Stomach (tissue), 9 donors: ENCODE results near the gene FEM1C. TPM values are rescaled to one million over a fixed set of nuclear protein-coding genes. Genes with fewer than 3 reads are reported as not detected.
"Not testable (repeated sequence)": the region's sequence is repeated elsewhere in the genome, so short reads cannot be mapped to it uniquely, and the experiment has no call there.

Experiments
- DNase-seq, 2 donors: peaks; one replicate each; pipeline versions ENCODE4 v3.0.0 to v3.0.0-alpha.2; 2013 to 2019
- H3K27ac ChIP-seq, 5 donors: fragments of 200-600 bp in 4 of 5; sonication (generic) in 4 of 5; one replicate each; pipeline ENCODE4 v1.5.1; 2013 to 2019; ENCODE audit warnings: mild to moderate bottlenecking in 1 of 5, moderate library complexity in 1 of 5
- H3K27me3 ChIP-seq, 3 donors: fragments of 200-600 bp; sonication (generic); one replicate each; pipeline ENCODE4 v1.5.1; 2017 to 2019; ENCODE audit warnings: mixed run types in 1 of 3
- H3K36me3 ChIP-seq, 4 donors: fragments of 200-600 bp; sonication (generic); 1 replicate in 3 of 4; 2 replicates in 1 of 4; pipeline ENCODE4 v1.5.1; 2016 to 2019
- H3K4me1 ChIP-seq, 4 donors: fragments of 200-600 bp; sonication (generic); one replicate each; pipeline ENCODE4 v1.5.1; 2016 to 2019
- H3K4me3 ChIP-seq, 4 donors: fragments of 200-600 bp; sonication (generic) in 3 of 4; one replicate each; pipeline ENCODE4 v1.5.1; 2016 to 2019; ENCODE audit warnings: mild to moderate bottlenecking in 1 of 4
- H3K9me3 ChIP-seq, 4 donors: fragments of 200-600 bp; sonication (generic); one replicate each; pipeline ENCODE4 v1.5.1; 2016 to 2019
- EP300 ChIP-seq: sonication (generic); formaldehyde crosslinking; IDR thresholded peaks from one replicate; pipeline ENCODE4 v1.6.1; 2017; ENCODE audit warnings: antibody characterized with exemption
- POLR2A ChIP-seq, 4 donors: fragments of 450-650 bp; IDR thresholded peaks; one replicate each; pipeline ENCODE4 v1.6.1; 2016; ENCODE audit warnings: antibody characterized with exemption in 4 of 4, control low read depth in 2 of 4, mild to moderate bottlenecking in 1 of 4, moderate library complexity in 1 of 4
- POLR2AphosphoS5 ChIP-seq, 3 donors: sonication (generic); formaldehyde crosslinking; IDR thresholded peaks; one replicate each; pipeline ENCODE4 v1.6.1; 2016; ENCODE audit warnings: antibody characterized with exemption in 3 of 3
- WGBS, 5 donors: extraction: QIAGEN DNeasy Blood & Tissue Kit in 3 of 5; methylation state at CpG; one replicate each; pipeline versions ENCODE4 v1.1.5 to v1.1.7; 2013 to 2018; 5-methylcytosine and 5-hydroxymethylcytosine counted together
- intact Hi-C: fragments of 100-400 bp; cut with DNase I; formaldehyde crosslinking; loops from one replicate; pipeline ENCODE4 v1.15.1; 2023; ENCODE audit warnings: low total_unique reads
- polyA plus RNA-seq, 3 donors: library from polyadenylated mRNA; stranded (reverse); fragments of 200-250 nt; gene quantifications; one replicate each; pipeline ENCODE4 v1.2.3, GENCODE V29; 2013
- total RNA-seq, 5 donors: library from RNA; depleted of rRNA; stranded (reverse); fragments of >200 nt; gene quantifications; one replicate each; pipeline versions ENCODE4 v1.1.0 to v1.2.3, GENCODE V29; 2014 to 2016
- TF ChIP-seq, protein P1 (sequence below), 7 experiments: fragments of 450-650 bp in 4 of 7; fragments of 200-600 bp in 3 of 7; sonication (generic) in 3 of 7; IDR thresholded peaks; one replicate each; pipeline ENCODE4 v1.5.1; 2016 to 2019; ENCODE audit warnings: antibody characterized with exemption in 7 of 7, control low read depth in 2 of 7, mild to moderate bottlenecking in 1 of 7
- donor health status: healthy with polysubstance abuse.
- donor health status: Bipolar disorder and iron deficiency.
- donor health status: healthy.

FEM1C gene
- total and polyA plus RNA-seq, 8 donors: 5.9 to 55.6 (median 21.7) TPM

DNA sequence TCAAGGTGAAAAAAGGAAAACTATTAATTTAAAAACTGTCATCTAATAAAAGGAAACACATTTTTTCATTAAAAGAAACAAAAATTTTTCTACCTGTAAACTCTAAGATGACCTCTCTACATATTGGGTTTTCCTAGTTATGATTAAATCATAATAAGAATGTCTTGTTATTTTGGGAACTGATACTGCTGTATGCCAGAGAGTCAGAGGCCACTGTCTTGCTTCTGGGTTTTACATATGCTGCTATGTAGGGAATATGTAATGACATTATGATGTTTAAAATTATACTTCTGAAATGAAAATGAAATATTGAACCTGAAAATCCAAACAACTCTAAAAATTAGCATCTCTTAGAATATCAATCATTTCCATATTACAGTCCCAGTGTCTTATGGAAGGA, 63.7 kb downstream of the FEM1C start:
- Histone ChIP-seq H3K9me3 (no peaks in the 10 kb centered on the region), H3K4me1 (no peaks in the 10 kb centered on the region)
- intact Hi-C loops: no loop called here

DNA sequence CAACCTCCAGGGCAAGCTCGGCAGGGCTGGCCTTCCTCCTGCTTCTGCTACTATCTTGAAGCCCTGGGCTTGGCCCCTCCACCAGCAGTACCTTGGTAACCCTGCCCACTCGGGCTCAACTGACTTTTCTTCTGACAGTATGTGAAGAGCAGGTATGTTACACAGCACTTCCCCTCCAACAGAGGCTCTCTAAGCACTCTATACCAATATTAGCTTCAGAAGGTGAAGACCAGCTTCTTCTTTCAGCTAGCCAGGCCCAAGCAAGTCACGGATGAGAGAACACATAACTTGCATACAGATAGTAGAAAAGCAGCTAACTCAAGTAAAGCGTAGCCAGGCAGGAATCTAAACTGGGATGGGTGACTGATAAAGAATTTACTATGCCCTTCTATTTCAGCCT, 64.3 kb downstream of the FEM1C start:
- intact Hi-C loops: no loop called here
- no peak for DNase-seq
- no peak overlapping the region for H3K27ac ChIP-seq
- TF ChIP-seq, protein P1, sequence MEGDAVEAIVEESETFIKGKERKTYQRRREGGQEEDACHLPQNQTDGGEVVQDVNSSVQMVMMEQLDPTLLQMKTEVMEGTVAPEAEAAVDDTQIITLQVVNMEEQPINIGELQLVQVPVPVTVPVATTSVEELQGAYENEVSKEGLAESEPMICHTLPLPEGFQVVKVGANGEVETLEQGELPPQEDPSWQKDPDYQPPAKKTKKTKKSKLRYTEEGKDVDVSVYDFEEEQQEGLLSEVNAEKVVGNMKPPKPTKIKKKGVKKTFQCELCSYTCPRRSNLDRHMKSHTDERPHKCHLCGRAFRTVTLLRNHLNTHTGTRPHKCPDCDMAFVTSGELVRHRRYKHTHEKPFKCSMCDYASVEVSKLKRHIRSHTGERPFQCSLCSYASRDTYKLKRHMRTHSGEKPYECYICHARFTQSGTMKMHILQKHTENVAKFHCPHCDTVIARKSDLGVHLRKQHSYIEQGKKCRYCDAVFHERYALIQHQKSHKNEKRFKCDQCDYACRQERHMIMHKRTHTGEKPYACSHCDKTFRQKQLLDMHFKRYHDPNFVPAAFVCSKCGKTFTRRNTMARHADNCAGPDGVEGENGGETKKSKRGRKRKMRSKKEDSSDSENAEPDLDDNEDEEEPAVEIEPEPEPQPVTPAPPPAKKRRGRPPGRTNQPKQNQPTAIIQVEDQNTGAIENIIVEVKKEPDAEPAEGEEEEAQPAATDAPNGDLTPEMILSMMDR (IDR thresholded peaks at IDR 0.05): no peak
- TF ChIP-seq POLR2AphosphoS5 (IDR thresholded peaks at IDR 0.05): no peak
- no peak for TF ChIP-seq EP300
- no peak for TF ChIP-seq POLR2A (IDR thresholded peaks at IDR 0.05)
- H3K27me3 ChIP-seq: no peaks in the 10 kb centered on the region
- no peak overlapping the region for H3K4me3 ChIP-seq
- no peaks in the 10 kb centered on the region for H3K4me1 ChIP-seq
- 76 to 84% (median 80%) methylated on average over 4 of the region's 4 CpGs for WGBS, 5 donors
- H3K9me3 ChIP-seq: no peaks in the 10 kb centered on the region
- H3K36me3 ChIP-seq: no peaks in the 10 kb centered on the region

More for the DNA sequence above, 63.7 kb downstream of the FEM1C start:
- Histone ChIP-seq H3K27ac (no peak overlapping the region), H3K4me3 (no peak overlapping the region), H3K27me3 (no peaks in the 10 kb centered on the region), H3K36me3 (no peaks in the 10 kb centered on the region)
- TF ChIP-seq EP300 (no peak), POLR2A (IDR thresholded peaks at IDR 0.05) (no peak), POLR2AphosphoS5 (IDR thresholded peaks at IDR 0.05) (no peak)
- TF ChIP-seq, protein P1 (IDR thresholded peaks at IDR 0.05): no peak
- DNase-seq: no peak

DNA sequence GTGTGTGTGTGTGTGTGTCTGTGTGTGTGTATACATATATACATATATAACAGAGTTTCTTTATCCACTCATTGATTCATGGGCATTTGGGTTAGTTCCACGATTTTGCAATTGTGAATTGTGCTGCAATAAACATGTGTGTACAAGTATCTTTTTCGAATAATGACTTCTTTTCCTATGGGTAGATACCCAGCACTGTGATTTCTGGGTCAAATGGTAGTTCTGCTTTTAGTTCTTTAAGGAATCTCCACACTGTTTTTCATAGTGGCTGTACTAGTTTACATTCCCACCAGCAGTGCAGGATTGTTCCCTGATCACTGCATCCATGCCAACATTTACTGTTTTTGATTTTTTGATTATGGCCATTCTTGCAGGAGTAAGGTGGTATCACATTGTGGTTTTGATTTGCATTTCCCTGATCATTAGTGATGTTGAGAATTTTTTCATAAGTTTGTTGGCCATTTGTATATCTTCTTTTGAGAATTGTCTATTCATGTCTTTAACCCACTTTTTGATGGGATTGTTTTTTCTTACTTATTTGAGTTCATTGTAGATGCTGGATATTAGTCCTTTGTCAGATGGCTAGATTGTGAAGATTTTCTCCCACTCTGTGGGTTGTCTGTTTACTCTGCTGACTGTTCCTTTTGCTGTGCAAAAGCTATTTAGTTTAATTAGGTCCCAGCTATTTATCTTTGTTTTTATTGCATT, 65.3 kb downstream of the FEM1C start:
- DNase-seq, H3K4me1 ChIP-seq, H3K4me3 ChIP-seq, H3K36me3 ChIP-seq, H3K27me3 ChIP-seq, H3K9me3 ChIP-seq, intact Hi-C loops, H3K27ac ChIP-seq: not testable (repeated sequence)
- 55 to 87% (median 78%) methylated on average over 2 of the region's 2 CpGs for WGBS, 5 donors

DNA sequence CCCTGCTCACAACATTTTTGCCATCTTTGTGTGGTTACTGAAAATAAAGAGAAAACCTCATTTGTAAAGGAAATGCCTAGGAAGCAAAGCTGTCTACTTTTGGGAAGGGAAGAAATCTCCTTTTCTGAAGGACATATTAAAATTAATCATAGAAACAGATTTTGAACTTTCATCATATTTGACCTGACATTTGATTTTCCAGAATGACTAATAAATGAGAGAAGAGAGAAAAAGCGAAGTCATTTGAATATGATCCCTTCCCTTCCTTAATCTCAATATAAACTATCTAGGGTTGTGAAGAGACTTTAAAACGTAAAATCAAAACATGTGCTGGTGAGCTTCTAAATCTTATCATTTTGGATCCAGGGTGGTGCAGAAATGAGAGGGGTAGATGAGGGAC, 66.3 kb downstream of the FEM1C start:
- intact Hi-C loops: no loop called here
- Histone ChIP-seq H3K36me3 (no peaks in the 10 kb centered on the region), H3K4me3 (no peak overlapping the region), H3K27ac (no peak overlapping the region), H3K4me1 (no peaks in the 10 kb centered on the region), H3K27me3 (no peaks in the 10 kb centered on the region), H3K9me3 (no peaks in the 10 kb centered on the region)
- no peak for DNase-seq
- TF ChIP-seq EP300 (no peak), POLR2A (IDR thresholded peaks at IDR 0.05) (no peak), POLR2AphosphoS5 (IDR thresholded peaks at IDR 0.05) (no peak)
- TF ChIP-seq, protein P1 (IDR thresholded peaks at IDR 0.05): no peak
- WGBS, 5 donors: 52 to 69% (median 54%) methylated on average over 2 of the region's 2 CpGs

DNA sequence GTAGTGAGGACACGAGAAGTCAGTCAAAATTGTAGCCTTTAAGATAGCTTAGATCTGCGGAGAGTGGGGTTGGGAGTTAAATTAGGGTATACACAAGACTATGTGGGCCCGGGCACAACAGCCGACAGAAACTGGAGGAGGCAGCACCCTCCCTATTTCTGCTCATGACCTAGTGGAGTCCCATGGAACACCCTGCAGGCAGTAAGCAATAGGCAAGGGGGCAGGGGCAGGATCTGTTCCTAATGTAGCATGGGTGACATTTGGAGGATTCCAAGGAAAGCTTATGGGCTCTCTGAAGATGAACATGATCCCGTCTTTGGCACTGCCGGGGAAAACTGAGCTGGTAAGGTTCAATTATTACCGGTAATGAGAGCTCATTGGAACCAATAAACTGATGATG, 67.0 kb downstream of the FEM1C start:
- Histone ChIP-seq H3K9me3 (no peaks in the 10 kb centered on the region), H3K4me1 (peaks cover 0 to 6% (median 2%) of the 10 kb centered on the region in 4 donors), H3K27ac (no peak overlapping the region), H3K27me3 (no peaks in the 10 kb centered on the region), H3K4me3 (no peak overlapping the region), H3K36me3 (no peaks in the 10 kb centered on the region)
- intact Hi-C loops: no loop called here
- TF ChIP-seq, protein P1 (IDR thresholded peaks at IDR 0.05): no peak
- TF ChIP-seq EP300 (no peak), POLR2A (IDR thresholded peaks at IDR 0.05) (no peak), POLR2AphosphoS5 (IDR thresholded peaks at IDR 0.05) (no peak)
- DNase-seq: no peak
- WGBS, 5 donors: 82 to 89% (median 84%) methylated on average over 7 of the region's 7 CpGs
